Karpas-422 (cell line): Measurements from ENCODE around the gene PRKCG. TPM values are rescaled to one million over a fixed set of nuclear protein-coding genes. Genes with fewer than 3 reads are reported as not detected.

Experiments used
- DNase-seq: peaks from one replicate; pipeline ENCODE4 v3.0.0-alpha.2; 2015
- H2AFZ ChIP-seq: fragments of 200-600 bp; sonication (generic); 2 replicates; pipeline ENCODE4 v1.6.1; 2014; ENCODE audit warnings: antibody characterized with exemption, low read length, mixed read lengths
- H3K27ac ChIP-seq: fragments of 200-600 bp; sonication (generic); 2 replicates; pipeline ENCODE4 v1.5.1; 2014; ENCODE audit warnings: mild to moderate bottlenecking, low read length, moderate library complexity
- H3K27me3 ChIP-seq: fragments of 200-600 bp; sonication (generic); 2 replicates; pipeline ENCODE4 v1.6.1; 2014; ENCODE audit warnings: low read length, mixed read lengths
- H3K36me3 ChIP-seq: fragments of 200-600 bp; sonication (generic); 2 replicates; pipeline ENCODE4 v1.6.1; 2014; ENCODE audit warnings: low read length, mixed read lengths; ENCODE audit not compliant: insufficient read depth
- H3K4me1 ChIP-seq: fragments of 200-600 bp; sonication (generic); 2 replicates; pipeline ENCODE4 v1.6.1; 2014; ENCODE audit warnings: mild to moderate bottlenecking, low read length, mixed read lengths
- H3K4me2 ChIP-seq: fragments of 200-600 bp; sonication (generic); 2 replicates; pipeline ENCODE4 v1.6.1; 2014; ENCODE audit warnings: low read length, low read depth, mild to moderate bottlenecking; ENCODE audit not compliant: poor library complexity, severe bottlenecking
- H3K4me3 ChIP-seq: fragments of 200-600 bp; sonication (generic); 2 replicates; pipeline ENCODE4 v1.5.1; 2014; ENCODE audit warnings: mild to moderate bottlenecking, antibody characterized with exemption, low read length, mixed read lengths
- H3K79me2 ChIP-seq: fragments of 200-600 bp; sonication (generic); 2 replicates; pipeline ENCODE4 v1.6.1; 2014; ENCODE audit warnings: mild to moderate bottlenecking, low read length, mixed read lengths
- H3K9ac ChIP-seq: fragments of 200-600 bp; sonication (generic); 2 replicates; pipeline ENCODE4 v1.6.0; 2014; ENCODE audit warnings: low read length
- H3K9me2 ChIP-seq: fragments of 200-600 bp; sonication (generic), shearing (Covaris generic); replicated peaks from 2 replicates; pipeline ENCODE4 v1.6.0; 2014; ENCODE audit warnings: mild to moderate bottlenecking, low read length, moderate library complexity; ENCODE audit not compliant: insufficient read depth
- H3K9me3 ChIP-seq: fragments of 300-700, 200-600 bp; sonication (generic); 2 replicates; pipeline ENCODE4 v1.6.1; 2014; ENCODE audit warnings: low read length, mixed read lengths
- H4K20me1 ChIP-seq: fragments of 200-600 bp; sonication (generic); 2 replicates; pipeline ENCODE4 v1.6.1; 2014; ENCODE audit warnings: mild to moderate bottlenecking, antibody characterized with exemption, low read length, low read depth; ENCODE audit not compliant: insufficient read depth
- total RNA-seq: library from RNA; depleted of rRNA; stranded (reverse); fragments of >200 nt; shearing (Covaris generic); gene quantifications from 2 replicates; pipeline ENCODE4 v1.2.3, GENCODE V29; 2014; ENCODE audit warnings: low replicate concordance

The PRKCG gene
- total RNA-seq, 1 experiment from 2014 or later = not detected

DNA sequence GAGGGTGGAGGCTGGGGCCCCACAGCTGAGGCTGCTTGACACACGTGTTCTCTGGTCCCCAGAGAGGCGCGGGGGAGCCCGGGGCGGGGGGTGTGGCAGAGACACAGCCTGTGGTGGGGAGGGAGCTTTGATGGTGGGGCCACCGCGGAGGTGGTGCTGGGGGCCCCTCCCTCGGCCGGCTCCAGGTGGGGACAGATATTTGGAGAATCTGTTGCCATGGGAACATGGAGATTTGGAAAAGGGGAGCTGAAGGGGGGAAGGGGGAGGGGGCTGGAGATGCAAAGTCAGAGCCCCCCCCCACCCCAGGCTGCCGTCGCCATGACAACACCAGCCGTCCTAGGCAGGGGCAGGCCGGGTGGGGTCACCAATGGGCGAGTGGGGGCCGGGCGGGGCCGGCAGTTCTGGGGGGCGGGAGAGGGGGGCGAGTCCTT, 1.2 kb downstream of the PRKCG start:
- no peaks in the 10 kb centered on the region for H3K36me3 ChIP-seq
- H3K27me3 ChIP-seq = no peaks in the 10 kb centered on the region
- H3K4me1 ChIP-seq = peaks cover 11% of the 10 kb centered on the region
- no peak overlapping the region for H2AFZ ChIP-seq
- DNase-seq = no peak
- H3K9me2 ChIP-seq = no peaks in the 10 kb centered on the region
- H3K27ac ChIP-seq = no peak overlapping the region
- no peaks in the 10 kb centered on the region for H3K79me2 ChIP-seq
- H3K4me2 ChIP-seq = no peak overlapping the region
- H4K20me1 ChIP-seq = no peaks in the 10 kb centered on the region
- no peaks in the 10 kb centered on the region for H3K9me3 ChIP-seq
- H3K9ac ChIP-seq = no peak overlapping the region
- H3K4me3 ChIP-seq = no peak overlapping the region

DNA sequence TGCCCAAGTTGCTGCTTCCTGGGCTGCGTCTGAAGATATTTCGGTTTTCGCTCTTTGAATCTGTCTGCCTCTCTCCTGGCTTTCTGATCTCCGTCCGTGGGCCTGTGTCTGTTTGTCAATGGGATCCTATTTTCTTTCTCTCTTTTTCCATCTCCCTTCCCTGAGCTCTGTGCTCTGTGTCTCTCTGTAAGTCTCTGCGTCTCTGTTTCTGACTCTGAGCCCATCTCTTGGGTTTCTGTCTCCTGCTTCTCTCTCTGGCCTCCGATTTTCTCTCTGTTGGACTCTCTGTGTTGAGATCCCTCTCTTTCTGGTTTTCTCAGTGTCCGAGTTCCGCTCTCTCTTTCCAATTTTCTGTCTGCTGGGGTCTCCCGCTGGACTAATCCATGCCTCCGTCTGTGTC, 1.7 kb downstream of the PRKCG start:
- no peak overlapping the region for H2AFZ ChIP-seq

DNA sequence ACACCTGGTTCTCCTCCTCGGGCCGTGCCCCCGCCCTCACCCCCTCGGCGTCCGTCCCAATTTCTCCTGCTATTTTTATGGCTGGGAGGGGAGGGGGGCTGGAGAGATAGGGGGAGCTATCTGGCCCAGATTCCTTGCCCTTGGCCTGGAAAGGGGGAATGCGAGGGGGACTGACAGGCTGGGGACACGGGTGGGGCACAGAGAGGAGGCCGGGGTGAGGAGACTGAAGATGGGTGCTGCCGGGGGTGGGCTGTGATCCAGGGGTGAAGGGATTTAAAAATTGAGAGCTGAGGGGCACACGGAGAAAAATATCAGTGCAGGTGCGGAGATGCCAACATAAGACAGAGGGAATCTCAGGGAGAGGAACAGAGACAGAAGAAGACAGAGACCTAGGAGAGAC, 2.3 kb downstream of the PRKCG start:
- DNase-seq = no peak
- H3K27me3 ChIP-seq = no peaks in the 10 kb centered on the region
- no peak overlapping the region for H2AFZ ChIP-seq

More for the DNA sequence above, 1.7 kb downstream of the PRKCG start:
- no peak overlapping the region for H3K4me3 ChIP-seq
- H3K4me2 ChIP-seq = no peak overlapping the region
- no peak for DNase-seq
- H3K27me3 ChIP-seq = no peaks in the 10 kb centered on the region
- no peaks in the 10 kb centered on the region for H3K36me3 ChIP-seq
- H3K27ac ChIP-seq = no peak overlapping the region
- no peaks in the 10 kb centered on the region for H3K79me2 ChIP-seq
- H3K9ac ChIP-seq = no peak overlapping the region
- H3K4me1 ChIP-seq = peaks cover 11% of the 10 kb centered on the region
- H3K9me2 ChIP-seq = no peaks in the 10 kb centered on the region
- H4K20me1 ChIP-seq = no peaks in the 10 kb centered on the region
- H3K9me3 ChIP-seq = no peaks in the 10 kb centered on the region

DNA sequence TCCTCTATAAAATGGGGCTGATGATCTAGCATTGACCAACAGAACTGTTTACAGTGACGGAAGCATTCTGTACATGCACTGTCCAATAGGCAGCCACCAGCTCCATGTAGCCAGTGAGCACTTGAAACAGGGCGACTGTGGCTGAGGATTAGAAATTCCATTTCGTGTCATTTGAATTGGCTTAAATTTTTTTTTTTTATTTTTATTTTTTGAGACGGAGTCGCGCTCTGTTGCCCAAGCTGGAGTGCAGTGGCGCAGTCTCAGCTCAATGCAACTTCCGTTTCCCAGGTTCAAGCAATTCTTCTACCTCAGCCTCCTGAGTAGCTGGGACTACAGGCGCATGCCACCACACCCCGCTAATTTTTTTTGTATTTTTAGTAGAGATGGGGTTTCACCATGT, 3.0 kb downstream of the PRKCG start:
- peaks cover 11% of the 10 kb centered on the region for H3K4me1 ChIP-seq
- H3K9me3 ChIP-seq = no peaks in the 10 kb centered on the region
- no peak overlapping the region for H3K4me2 ChIP-seq
- no peak overlapping the region for H3K27ac ChIP-seq
- no peak overlapping the region for H3K4me3 ChIP-seq
- no peak overlapping the region for H3K9ac ChIP-seq
- H3K36me3 ChIP-seq = no peaks in the 10 kb centered on the region
- no peak overlapping the region for H2AFZ ChIP-seq
- no peaks in the 10 kb centered on the region for H3K9me2 ChIP-seq
- H4K20me1 ChIP-seq = no peaks in the 10 kb centered on the region
- H3K27me3 ChIP-seq = no peaks in the 10 kb centered on the region
- DNase-seq = no peak
- no peaks in the 10 kb centered on the region for H3K79me2 ChIP-seq

More for the DNA sequence above, 2.3 kb downstream of the PRKCG start:
- Histone ChIP-seq H3K9ac (no peak overlapping the region), H4K20me1 (no peaks in the 10 kb centered on the region), H3K4me2 (no peak overlapping the region), H3K36me3 (no peaks in the 10 kb centered on the region), H3K4me3 (no peak overlapping the region), H3K27ac (no peak overlapping the region), H3K9me3 (no peaks in the 10 kb centered on the region), H3K9me2 (no peaks in the 10 kb centered on the region), H3K79me2 (no peaks in the 10 kb centered on the region), H3K4me1 (peaks cover 11% of the 10 kb centered on the region)

DNA sequence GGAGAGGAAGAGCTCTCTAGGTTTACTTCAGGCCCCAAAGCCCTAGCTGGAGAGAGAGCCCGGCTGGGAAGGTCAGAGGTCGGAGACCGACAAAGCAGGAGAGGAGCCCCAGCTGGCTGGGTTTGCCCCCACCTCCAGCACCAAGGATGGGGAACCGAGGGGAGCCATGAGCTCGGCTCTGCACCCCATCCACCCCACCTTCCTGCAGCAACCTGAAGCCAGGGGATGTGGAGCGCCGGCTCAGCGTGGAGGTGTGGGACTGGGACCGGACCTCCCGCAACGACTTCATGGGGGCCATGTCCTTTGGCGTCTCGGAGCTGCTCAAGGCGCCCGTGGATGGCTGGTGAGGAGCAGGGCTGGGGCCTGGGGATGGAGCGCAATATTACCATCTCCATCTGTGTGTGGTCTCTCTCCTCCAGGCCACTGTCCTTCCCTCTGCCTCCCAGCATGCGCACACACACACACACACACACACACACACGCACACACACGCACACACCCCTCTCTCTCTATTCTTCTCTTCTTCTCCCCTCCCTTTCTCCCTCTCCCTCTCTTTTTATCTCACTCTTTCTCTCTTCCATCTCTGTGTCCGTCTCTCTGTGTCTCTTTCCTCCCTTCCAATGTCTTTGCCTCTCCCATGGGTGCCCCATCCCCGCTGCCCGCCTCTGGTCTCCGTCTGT, 10.4 kb downstream of the PRKCG start:
- H3K27me3 ChIP-seq = no peaks in the 10 kb centered on the region
- H2AFZ ChIP-seq = no peak overlapping the region
- DNase-seq = no peak
- no peak overlapping the region for H3K4me3 ChIP-seq
- H3K4me2 ChIP-seq = no peak overlapping the region
- H3K4me1 ChIP-seq = no peaks in the 10 kb centered on the region
- H3K9me2 ChIP-seq = no peaks in the 10 kb centered on the region
- no peak overlapping the region for H3K9ac ChIP-seq
- no peaks in the 10 kb centered on the region for H3K9me3 ChIP-seq
- H3K27ac ChIP-seq = no peak overlapping the region
- no peaks in the 10 kb centered on the region for H3K36me3 ChIP-seq
- no peaks in the 10 kb centered on the region for H3K79me2 ChIP-seq
- no peaks in the 10 kb centered on the region for H4K20me1 ChIP-seq

DNA sequence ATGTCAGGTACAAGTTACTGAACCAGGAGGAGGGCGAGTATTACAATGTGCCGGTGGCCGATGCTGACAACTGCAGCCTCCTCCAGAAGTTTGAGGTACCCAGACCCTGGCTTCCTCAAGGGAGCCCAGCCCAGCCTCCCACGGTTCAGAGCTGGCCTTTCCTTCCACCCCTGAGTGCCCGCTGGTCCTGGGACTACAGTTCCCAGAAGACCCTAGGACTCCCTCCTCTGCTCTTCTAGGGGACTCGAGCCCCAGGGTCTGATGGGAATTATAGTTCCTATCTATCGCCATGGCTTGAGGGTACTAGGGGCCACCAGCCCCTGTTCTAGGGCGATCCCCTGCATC, 11.0 kb downstream of the PRKCG start:
- H3K36me3 ChIP-seq = no peaks in the 10 kb centered on the region
- no peak overlapping the region for H3K4me2 ChIP-seq
- H3K4me3 ChIP-seq = no peak overlapping the region
- no peak overlapping the region for H2AFZ ChIP-seq
- no peaks in the 10 kb centered on the region for H3K9me2 ChIP-seq
- H4K20me1 ChIP-seq = no peaks in the 10 kb centered on the region
- no peak overlapping the region for H3K27ac ChIP-seq
- no peaks in the 10 kb centered on the region for H3K9me3 ChIP-seq
- H3K27me3 ChIP-seq = no peaks in the 10 kb centered on the region
- no peak overlapping the region for H3K9ac ChIP-seq
- H3K4me1 ChIP-seq = no peaks in the 10 kb centered on the region
- DNase-seq = peak; percentile 61
- H3K79me2 ChIP-seq = no peaks in the 10 kb centered on the region

DNA sequence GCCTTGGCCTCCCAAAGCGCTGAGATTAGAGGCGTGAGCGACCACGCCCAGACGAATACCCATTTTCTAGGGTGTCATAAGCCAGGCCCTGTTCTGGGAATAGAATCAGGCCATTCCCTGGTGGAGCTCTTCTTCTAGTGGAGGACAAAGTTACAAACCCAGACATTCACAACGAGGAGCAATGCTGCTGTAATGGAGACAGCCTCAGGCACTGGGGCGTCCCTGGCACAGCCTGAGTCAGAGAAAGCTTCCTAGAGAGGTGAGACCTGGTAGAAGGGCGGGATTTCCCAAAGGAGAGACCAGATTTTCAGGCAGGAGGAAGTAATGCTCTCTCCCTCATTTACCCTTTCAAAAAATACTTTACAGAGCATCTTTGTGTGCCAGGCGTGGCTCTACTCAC, 12.7 kb downstream of the PRKCG start:
- Histone ChIP-seq H4K20me1 (no peaks in the 10 kb centered on the region), H3K79me2 (no peaks in the 10 kb centered on the region), H3K27ac (no peak overlapping the region), H3K27me3 (no peaks in the 10 kb centered on the region), H3K9me3 (no peaks in the 10 kb centered on the region), H3K4me2 (no peak overlapping the region), H3K4me1 (no peaks in the 10 kb centered on the region), H3K9me2 (no peaks in the 10 kb centered on the region), H3K9ac (no peak overlapping the region), H2AFZ (no peak overlapping the region), H3K4me3 (no peak overlapping the region), H3K36me3 (no peaks in the 10 kb centered on the region)
- no peak for DNase-seq

DNA sequence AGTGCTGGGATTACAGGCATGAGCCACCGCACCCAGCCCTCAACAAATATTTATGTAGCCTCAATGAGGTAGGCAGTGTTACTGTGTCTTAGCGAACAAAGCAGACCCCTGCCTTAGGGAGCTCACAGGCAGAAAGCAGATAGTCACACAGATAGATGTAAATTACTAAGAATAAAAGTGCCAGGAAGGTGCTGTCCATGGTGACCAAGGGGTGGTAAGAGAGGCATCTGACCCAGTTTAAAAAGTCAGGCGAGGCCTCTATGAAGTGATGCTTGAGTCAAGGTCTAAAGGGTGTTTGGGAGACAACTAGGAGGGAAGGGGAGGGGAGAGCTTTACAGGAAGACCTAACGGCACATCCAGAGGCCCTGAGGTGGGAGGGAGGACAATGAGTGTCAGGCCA, 14.7 kb downstream of the PRKCG start:
- Histone ChIP-seq H3K4me3 (no peak overlapping the region), H3K36me3 (no peaks in the 10 kb centered on the region), H2AFZ (no peak overlapping the region), H3K4me2 (no peak overlapping the region), H3K4me1 (no peaks in the 10 kb centered on the region), H3K27me3 (no peaks in the 10 kb centered on the region), H3K27ac (no peak overlapping the region), H3K9ac (no peak overlapping the region), H3K9me2 (no peaks in the 10 kb centered on the region), H3K79me2 (no peaks in the 10 kb centered on the region), H3K9me3 (no peaks in the 10 kb centered on the region), H4K20me1 (no peaks in the 10 kb centered on the region)
- no peak for DNase-seq
